ENCODE data around the gene ZNF77.

GRCh38 chr19:2962018-2962670, 17.4 kb upstream of the ZNF77 start:
- TF ChIP-seq, protein P1, sequence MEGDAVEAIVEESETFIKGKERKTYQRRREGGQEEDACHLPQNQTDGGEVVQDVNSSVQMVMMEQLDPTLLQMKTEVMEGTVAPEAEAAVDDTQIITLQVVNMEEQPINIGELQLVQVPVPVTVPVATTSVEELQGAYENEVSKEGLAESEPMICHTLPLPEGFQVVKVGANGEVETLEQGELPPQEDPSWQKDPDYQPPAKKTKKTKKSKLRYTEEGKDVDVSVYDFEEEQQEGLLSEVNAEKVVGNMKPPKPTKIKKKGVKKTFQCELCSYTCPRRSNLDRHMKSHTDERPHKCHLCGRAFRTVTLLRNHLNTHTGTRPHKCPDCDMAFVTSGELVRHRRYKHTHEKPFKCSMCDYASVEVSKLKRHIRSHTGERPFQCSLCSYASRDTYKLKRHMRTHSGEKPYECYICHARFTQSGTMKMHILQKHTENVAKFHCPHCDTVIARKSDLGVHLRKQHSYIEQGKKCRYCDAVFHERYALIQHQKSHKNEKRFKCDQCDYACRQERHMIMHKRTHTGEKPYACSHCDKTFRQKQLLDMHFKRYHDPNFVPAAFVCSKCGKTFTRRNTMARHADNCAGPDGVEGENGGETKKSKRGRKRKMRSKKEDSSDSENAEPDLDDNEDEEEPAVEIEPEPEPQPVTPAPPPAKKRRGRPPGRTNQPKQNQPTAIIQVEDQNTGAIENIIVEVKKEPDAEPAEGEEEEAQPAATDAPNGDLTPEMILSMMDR (IDR thresholded peaks at IDR 0.05) = peak; percentile 73 to 94 (median 76)
- no peak for TF ChIP-seq POLR2A (IDR thresholded peaks at IDR 0.05)
